MM.1S (cell line): ENCODE data around the gene CHCHD6.

Source experiments
- DNase-seq: peaks from one replicate; pipeline ENCODE4 v3.0.0-alpha.2; 2015
- H2AFZ ChIP-seq: fragments of 300-600 bp; sonication (generic); 2 replicates; pipeline ENCODE4 v1.6.0; 2016; ENCODE audit warnings: antibody characterized with exemption, low read length
- H3F3A ChIP-seq: fragments of 300-600 bp; sonication (generic); 2 replicates; pipeline ENCODE4 v1.6.1; 2016; ENCODE audit warnings: mild to moderate bottlenecking, antibody characterized with exemption, low read length, moderate library complexity, mixed read lengths; ENCODE audit not compliant: insufficient read depth
- H3K27ac ChIP-seq: fragments of 300-600 bp; sonication (generic); 2 replicates; pipeline ENCODE4 v1.5.1; 2016; ENCODE audit warnings: mild to moderate bottlenecking, low read length
- H3K27me3 ChIP-seq: fragments of 300-600 bp; sonication (generic); replicated peaks from 2 replicates; pipeline ENCODE4 v1.6.0; 2016; ENCODE audit warnings: low read length; ENCODE audit not compliant: insufficient read depth
- H3K36me3 ChIP-seq: fragments of 300-600 bp; sonication (generic); replicated peaks from 2 replicates; pipeline ENCODE4 v1.6.1; 2016; ENCODE audit warnings: mild to moderate bottlenecking, low read length, mixed read lengths; ENCODE audit not compliant: insufficient read depth
- H3K4me1 ChIP-seq: fragments of 300-600 bp; sonication (generic); 2 replicates; pipeline ENCODE4 v1.6.1; 2016; ENCODE audit warnings: low read length, mixed read lengths
- H3K4me2 ChIP-seq: fragments of 300-600 bp; sonication (generic); 2 replicates; pipeline ENCODE4 v1.6.0; 2016; ENCODE audit warnings: low read depth, low read length
- H3K4me3 ChIP-seq: fragments of 300-600 bp; sonication (generic); 2 replicates; pipeline ENCODE4 v1.5.1; 2016; ENCODE audit warnings: low read length, mixed read lengths
- H3K79me2 ChIP-seq: fragments of 300-600 bp; sonication (generic); 2 replicates; pipeline ENCODE4 v1.6.1; 2016; ENCODE audit warnings: mixed run types, low read length, mixed read lengths
- H3K9ac ChIP-seq: fragments of 300-600 bp; sonication (generic); 2 replicates; pipeline ENCODE4 v1.6.1; 2016; ENCODE audit warnings: low read length, mixed read lengths
- H3K9me2 ChIP-seq: fragments of 300-600 bp; sonication (generic); replicated peaks from 2 replicates; pipeline ENCODE4 v1.6.1; 2016; ENCODE audit warnings: mild to moderate bottlenecking, low read length, mixed read lengths; ENCODE audit not compliant: insufficient read depth
- H3K9me3 ChIP-seq: fragments of 300-600 bp; sonication (generic); replicated peaks from 2 replicates; pipeline ENCODE4 v1.6.1; 2016; ENCODE audit warnings: mild to moderate bottlenecking, low read length, mixed read lengths; ENCODE audit not compliant: insufficient read depth
- H4K20me1 ChIP-seq: fragments of 300-600 bp; sonication (generic); 2 replicates; pipeline ENCODE4 v1.6.1; 2016; ENCODE audit warnings: mild to moderate bottlenecking, low read length, moderate library complexity, mixed read lengths; ENCODE audit not compliant: insufficient read depth
- CTCF ChIP-seq: fragments of 300-600 bp; sonication (generic); IDR thresholded peaks from 2 replicates; pipeline ENCODE4 v1.5.1; 2016; ENCODE audit warnings: antibody characterized with exemption, low read length, mixed read lengths
- EZH2 ChIP-seq: fragments of 300-600 bp; sonication (generic); optimal IDR thresholded peaks from 2 replicates; pipeline ENCODE3; 2017; ENCODE audit warnings: low read depth, mild to moderate bottlenecking, antibody characterized with exemption, low read length, mixed read lengths
- EZH2phosphoT487 ChIP-seq: fragments of 300-600 bp; sonication (generic); IDR thresholded peaks from 2 replicates; pipeline ENCODE4 v1.6.1; 2018; ENCODE audit warnings: antibody characterized with exemption, low read length

Gene CHCHD6

GRCh38 chr3:126964261-126964660 lies 260.2 kb downstream of the CHCHD6 start:
- H3K4me2 ChIP-seq: no peak overlapping the region
- H3F3A ChIP-seq: no peaks in the 10 kb centered on the region
- TF ChIP-seq EZH2: no peak
- no peak for TF ChIP-seq EZH2phosphoT487
- no peak for TF ChIP-seq CTCF
- no peak overlapping the region for H2AFZ ChIP-seq
- H3K9me2 ChIP-seq: no peaks in the 10 kb centered on the region
- H3K4me1 ChIP-seq: no peaks in the 10 kb centered on the region
- H3K4me3 ChIP-seq: no peak overlapping the region
- H3K9me3 ChIP-seq: no peaks in the 10 kb centered on the region
- H3K9ac ChIP-seq: no peak overlapping the region
- no peaks in the 10 kb centered on the region for H4K20me1 ChIP-seq
- H3K36me3 ChIP-seq: no peaks in the 10 kb centered on the region
- no peaks in the 10 kb centered on the region for H3K27me3 ChIP-seq
- H3K79me2 ChIP-seq: no peaks in the 10 kb centered on the region
- no peak for DNase-seq
- H3K27ac ChIP-seq: no peak overlapping the region

GRCh38 chr3:126964950-126965349 lies 260.9 kb downstream of the CHCHD6 start:
- no peak overlapping the region for H3K9ac ChIP-seq
- no peak overlapping the region for H3K4me2 ChIP-seq
- no peaks in the 10 kb centered on the region for H3K9me2 ChIP-seq
- H4K20me1 ChIP-seq: no peaks in the 10 kb centered on the region
- H2AFZ ChIP-seq: no peak overlapping the region
- H3K27ac ChIP-seq: no peak overlapping the region
- H3K9me3 ChIP-seq: no peaks in the 10 kb centered on the region
- H3K27me3 ChIP-seq: no peaks in the 10 kb centered on the region
- no peaks in the 10 kb centered on the region for H3F3A ChIP-seq
- TF ChIP-seq EZH2 (no peak), EZH2phosphoT487 (no peak), CTCF (no peak)
- no peaks in the 10 kb centered on the region for H3K79me2 ChIP-seq
- DNase-seq: no peak
- no peak overlapping the region for H3K4me3 ChIP-seq
- H3K4me1 ChIP-seq: no peaks in the 10 kb centered on the region
- no peaks in the 10 kb centered on the region for H3K36me3 ChIP-seq

- no peak overlapping the region for H2AFZ ChIP-seq
- H3K36me3 ChIP-seq: no peaks in the 10 kb centered on the region
- H3K9me2 ChIP-seq: no peaks in the 10 kb centered on the region
- H3K27me3 ChIP-seq: no peaks in the 10 kb centered on the region
- no peaks in the 10 kb centered on the region for H3K4me1 ChIP-seq
- H4K20me1 ChIP-seq: no peaks in the 10 kb centered on the region
- H3K9me3 ChIP-seq: no peaks in the 10 kb centered on the region
- no peak overlapping the region for H3K9ac ChIP-seq
- no peaks in the 10 kb centered on the region for H3K79me2 ChIP-seq
- no peak overlapping the region for H3K4me3 ChIP-seq
- H3K4me2 ChIP-seq: no peak overlapping the region
- TF ChIP-seq EZH2phosphoT487: no peak
- TF ChIP-seq EZH2: no peak
- no peak for TF ChIP-seq CTCF
- no peaks in the 10 kb centered on the region for H3F3A ChIP-seq
- DNase-seq: no peak
- H3K27ac ChIP-seq: no peak overlapping the region
Measured at GRCh38 chr3:126965526-126966080, 261.6 kb downstream of the CHCHD6 start.
